GM23338 (cell line): ENCODE measurements around the gene EGFR. TPM values are rescaled to one million over a fixed set of nuclear protein-coding genes. Genes with fewer than 3 reads are reported as not detected.

Experiments
- ATAC-seq: fragments of 200-7000 bp; cut with Tn5 transposase; 3 replicates; pipeline ENCODE4 v1.9.1; 2020
- DNase-seq: peaks from one replicate; pipeline ENCODE4 v3.0.0-alpha.2; 2015; ENCODE audit warnings: low spot score
- H2AFZ ChIP-seq: fragments of 200-600 bp; sonication (generic); 2 replicates; pipeline ENCODE4 v1.8.0; 2016; ENCODE audit warnings: antibody characterized with exemption, mild to moderate bottlenecking, moderate library complexity
- H3F3A ChIP-seq: fragments of 200-600 bp; sonication (generic); replicated peaks from 2 replicates; pipeline ENCODE4 v1.8.0; 2017; ENCODE audit warnings: antibody characterized with exemption, mixed run types, low read depth
- H3K27ac ChIP-seq: fragments of 200-600 bp; sonication (generic); 2 replicates; pipeline ENCODE4 v1.6.1; 2016; ENCODE audit warnings: low read depth
- H3K27me3 ChIP-seq: fragments of 200-600 bp; sonication (generic); 2 replicates; pipeline ENCODE4 v1.8.0; 2016; ENCODE audit warnings: mild to moderate bottlenecking, mixed run types, moderate library complexity; ENCODE audit not compliant: insufficient read depth
- H3K36me3 ChIP-seq: fragments of 200-600 bp; sonication (generic); 2 replicates; pipeline ENCODE4 v1.8.0; 2016; ENCODE audit warnings: mild to moderate bottlenecking; ENCODE audit not compliant: insufficient read depth
- H3K4me1 ChIP-seq: fragments of 200-600 bp; sonication (generic); 2 replicates; pipeline ENCODE4 v1.8.0; 2016; ENCODE audit warnings: mild to moderate bottlenecking, moderate library complexity; ENCODE audit not compliant: insufficient read depth
- H3K4me2 ChIP-seq: fragments of 200-600 bp; sonication (generic); 2 replicates; pipeline ENCODE4 v1.7.1; 2017; ENCODE audit warnings: mixed run types
- H3K4me3 ChIP-seq: fragments of 200-600 bp; sonication (generic); 2 replicates; pipeline ENCODE4 v1.6.1; 2016; ENCODE audit warnings: mixed run types
- H3K79me2 ChIP-seq: fragments of 200-600 bp; sonication (generic); replicated peaks from 2 replicates; pipeline ENCODE4 v1.8.0; 2017; ENCODE audit warnings: mild to moderate bottlenecking; ENCODE audit not compliant: insufficient read depth
- H3K9me2 ChIP-seq: fragments of 200-600 bp; sonication (generic); 2 replicates; pipeline ENCODE4 v1.8.0; 2017; ENCODE audit not compliant: insufficient read depth
- H4K20me1 ChIP-seq: fragments of 200-600 bp; sonication (generic); replicated peaks from 2 replicates; pipeline ENCODE4 v1.8.0; 2017; ENCODE audit warnings: mild to moderate bottlenecking; ENCODE audit not compliant: insufficient read depth
- H3K27ac Mint-ChIP-seq: 2 replicates; pipeline ENCODE4 v1.8.0; 2020; ENCODE audit warnings: inconsistent platforms, mild to moderate bottlenecking, moderate library complexity, mixed read lengths
- H3K27me3 Mint-ChIP-seq: 3 replicates; pipeline ENCODE4 v1.8.0; 2022; ENCODE audit warnings: low read depth, mild to moderate bottlenecking, moderate library complexity, mixed read lengths, inconsistent platforms; ENCODE audit not compliant: insufficient read depth, poor library complexity
- H3K36me3 Mint-ChIP-seq: 3 replicates; pipeline ENCODE4 v1.8.0; 2021; ENCODE audit warnings: low read depth, mild to moderate bottlenecking, inconsistent platforms, moderate library complexity, mixed read lengths
- H3K4me1 Mint-ChIP-seq: 3 replicates; pipeline ENCODE4 v1.8.0; 2020; ENCODE audit warnings: mild to moderate bottlenecking, inconsistent platforms, mixed read lengths
- H3K4me3 Mint-ChIP-seq: 3 replicates; pipeline ENCODE4 v1.8.0; 2021; ENCODE audit warnings: moderate library complexity, mild to moderate bottlenecking, inconsistent platforms, mixed read lengths
- H3K9me3 Mint-ChIP-seq: 3 replicates; pipeline ENCODE4 v1.8.0; 2020; ENCODE audit warnings: moderate library complexity, mild to moderate bottlenecking, inconsistent platforms, mixed read lengths
- EZH2 ChIP-seq: fragments of 200-600 bp; sonication (generic); IDR thresholded peaks from one replicate; pipeline ENCODE4 v1.8.0; 2017; ENCODE audit warnings: antibody characterized with exemption, mild to moderate bottlenecking, low read depth; ENCODE audit not compliant: unreplicated experiment
- EZH2phosphoT487 ChIP-seq: fragments of 200-600 bp; sonication (generic); IDR thresholded peaks from one replicate; pipeline ENCODE4 v1.8.1; 2018; ENCODE audit warnings: antibody characterized with exemption; ENCODE audit not compliant: unreplicated experiment
- JUNB ChIP-seq: IDR thresholded peaks from one replicate; pipeline ENCODE4 v1.6.1; 2016; ENCODE audit warnings: antibody characterized with exemption; ENCODE audit not compliant: unreplicated experiment
- NANOG ChIP-seq: IDR thresholded peaks from 2 replicates; pipeline ENCODE4 v1.6.1; 2016; ENCODE audit warnings: antibody characterized with exemption, borderline replicate concordance
- ZNF114 ChIP-seq: fragments of 250-450 bp; sonication (Bioruptor Pico); IDR thresholded peaks from 2 replicates; pipeline ENCODE4 v1.5.0; 2020; ENCODE audit warnings: mild to moderate bottlenecking, moderate library complexity
- ZNF331 ChIP-seq: fragments of 250-450 bp; sonication (Bioruptor Pico); IDR thresholded peaks from 2 replicates; pipeline ENCODE4 v1.5.0; 2020; ENCODE audit warnings: low read depth, mild to moderate bottlenecking, moderate library complexity
- polyA plus RNA-seq: library from polyadenylated mRNA; unstranded; fragments of >200 nt; fragmentation: Nextera tagmentation; extraction: Ambion mirVana; gene quantifications from 2 replicates; pipeline ENCODE4 v1.2.1, GENCODE V29; 2016
- total RNA-seq: library from RNA; depleted of rRNA; stranded (reverse); fragments of >200 nt; shearing (Covaris generic); gene quantifications from 2 replicates; pipeline ENCODE4 v1.2.3, GENCODE V29; 2014
- TF ChIP-seq, protein P1 (sequence below): IDR thresholded peaks from one replicate; pipeline ENCODE4 v1.6.1; 2018; ENCODE audit warnings: antibody characterized with exemption; ENCODE audit not compliant: unreplicated experiment

Gene EGFR
- total and polyA plus RNA-seq, 2 experiments from 2014 or later = 1.5 to 4.5 TPM

DNA sequence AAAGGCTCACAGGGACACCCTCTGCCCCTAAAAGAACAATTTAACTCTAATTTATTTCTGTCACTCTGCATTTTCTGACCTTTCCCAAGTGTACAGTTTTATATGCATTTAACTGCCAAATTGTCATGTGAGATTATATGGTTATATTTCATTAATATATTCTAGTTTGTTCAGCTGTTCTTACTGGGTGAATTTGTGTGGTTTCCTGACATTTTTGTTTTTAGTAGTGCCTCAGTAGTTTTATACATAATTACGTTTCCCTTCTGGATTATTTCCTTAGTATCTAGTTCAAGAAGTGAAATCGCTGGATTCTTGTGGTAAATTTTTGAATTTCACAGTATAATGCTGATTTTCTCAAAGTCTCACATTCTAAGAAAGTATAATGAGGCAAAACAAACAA is 41.3 kb downstream of the EGFR start:
- Mint-ChIP-seq H3K4me1 (peaks cover under 1% of the 10 kb centered on the region; the same call in 1 of the 3 replicates), H3K27me3 (peaks cover 2% of the 10 kb centered on the region), H3K27ac (no peak overlapping the region), H3K4me3 (no peak overlapping the region), H3K36me3 (no peaks in the 10 kb centered on the region), H3K9me3 (no peaks in the 10 kb centered on the region)
- H3K9me2 ChIP-seq = no peaks in the 10 kb centered on the region
- H3K79me2 ChIP-seq = no peaks in the 10 kb centered on the region
- no peak overlapping the region for H3K27ac ChIP-seq
- no peak for ATAC-seq
- H2AFZ ChIP-seq = no peak overlapping the region
- H3K4me3 ChIP-seq = no peak overlapping the region
- H3K27me3 ChIP-seq = no peaks in the 10 kb centered on the region
- no peaks in the 10 kb centered on the region for H3K36me3 ChIP-seq
- no peaks in the 10 kb centered on the region for H3F3A ChIP-seq
- no peaks in the 10 kb centered on the region for H4K20me1 ChIP-seq
- TF ChIP-seq ZNF331 (CRISPR knock-in tag) = no peak
- TF ChIP-seq EZH2phosphoT487 = no peak
- no peak for TF ChIP-seq JUNB
- TF ChIP-seq, protein P1, sequence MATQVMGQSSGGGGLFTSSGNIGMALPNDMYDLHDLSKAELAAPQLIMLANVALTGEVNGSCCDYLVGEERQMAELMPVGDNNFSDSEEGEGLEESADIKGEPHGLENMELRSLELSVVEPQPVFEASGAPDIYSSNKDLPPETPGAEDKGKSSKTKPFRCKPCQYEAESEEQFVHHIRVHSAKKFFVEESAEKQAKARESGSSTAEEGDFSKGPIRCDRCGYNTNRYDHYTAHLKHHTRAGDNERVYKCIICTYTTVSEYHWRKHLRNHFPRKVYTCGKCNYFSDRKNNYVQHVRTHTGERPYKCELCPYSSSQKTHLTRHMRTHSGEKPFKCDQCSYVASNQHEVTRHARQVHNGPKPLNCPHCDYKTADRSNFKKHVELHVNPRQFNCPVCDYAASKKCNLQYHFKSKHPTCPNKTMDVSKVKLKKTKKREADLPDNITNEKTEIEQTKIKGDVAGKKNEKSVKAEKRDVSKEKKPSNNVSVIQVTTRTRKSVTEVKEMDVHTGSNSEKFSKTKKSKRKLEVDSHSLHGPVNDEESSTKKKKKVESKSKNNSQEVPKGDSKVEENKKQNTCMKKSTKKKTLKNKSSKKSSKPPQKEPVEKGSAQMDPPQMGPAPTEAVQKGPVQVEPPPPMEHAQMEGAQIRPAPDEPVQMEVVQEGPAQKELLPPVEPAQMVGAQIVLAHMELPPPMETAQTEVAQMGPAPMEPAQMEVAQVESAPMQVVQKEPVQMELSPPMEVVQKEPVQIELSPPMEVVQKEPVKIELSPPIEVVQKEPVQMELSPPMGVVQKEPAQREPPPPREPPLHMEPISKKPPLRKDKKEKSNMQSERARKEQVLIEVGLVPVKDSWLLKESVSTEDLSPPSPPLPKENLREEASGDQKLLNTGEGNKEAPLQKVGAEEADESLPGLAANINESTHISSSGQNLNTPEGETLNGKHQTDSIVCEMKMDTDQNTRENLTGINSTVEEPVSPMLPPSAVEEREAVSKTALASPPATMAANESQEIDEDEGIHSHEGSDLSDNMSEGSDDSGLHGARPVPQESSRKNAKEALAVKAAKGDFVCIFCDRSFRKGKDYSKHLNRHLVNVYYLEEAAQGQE = no peak
- TF ChIP-seq NANOG = no peak
- TF ChIP-seq EZH2 = no peak
- no peak overlapping the region for H3K4me2 ChIP-seq
- no peak for DNase-seq
- H3K4me1 ChIP-seq = peaks cover under 1% of the 10 kb centered on the region; the same call in 1 of the 2 replicates

GRCh38 chr7:55060636-55061022 is 41.8 kb downstream of the EGFR start:
- H3K27ac Mint-ChIP-seq = no peak overlapping the region
- no peaks in the 10 kb centered on the region for H3F3A ChIP-seq
- H3K36me3 ChIP-seq = no peaks in the 10 kb centered on the region
- H4K20me1 ChIP-seq = no peaks in the 10 kb centered on the region
- H3K27ac ChIP-seq = no peak overlapping the region
- no peaks in the 10 kb centered on the region for H3K9me3 Mint-ChIP-seq
- DNase-seq (no peak), ATAC-seq (no peak)
- TF ChIP-seq JUNB (no peak), EZH2phosphoT487 (no peak), NANOG (no peak), ZNF114 (CRISPR knock-in tag) (no peak), EZH2 (no peak)
- TF ChIP-seq, protein P1 = no peak
- H3K9me2 ChIP-seq = no peaks in the 10 kb centered on the region
- no peaks in the 10 kb centered on the region for H3K79me2 ChIP-seq
- H3K4me3 ChIP-seq = no peak overlapping the region
- no peak overlapping the region for H3K4me2 ChIP-seq
- no peak overlapping the region for H3K4me3 Mint-ChIP-seq
- peaks cover 5% of the 10 kb centered on the region for H3K4me1 Mint-ChIP-seq
- H3K4me1 ChIP-seq = peaks cover 6% of the 10 kb centered on the region
- H3K27me3 ChIP-seq = no peaks in the 10 kb centered on the region
- no peak overlapping the region for H2AFZ ChIP-seq
- peaks cover 3% of the 10 kb centered on the region for H3K27me3 Mint-ChIP-seq
- H3K36me3 Mint-ChIP-seq = no peaks in the 10 kb centered on the region
